GM12878 (cell line): Measurements from ENCODE around the gene C10orf88. TPM values are rescaled to one million over a fixed set of nuclear protein-coding genes. Genes with fewer than 3 reads are reported as not detected.

Experiments used
- BCL11A ChIP-seq: IDR thresholded peaks from 2 replicates; pipeline ENCODE4 v1.6.1; 2011; ENCODE audit warnings: low read depth, low read length
- BRCA1 ChIP-seq: IDR thresholded peaks from 2 replicates; pipeline ENCODE4 v1.6.1; 2011; ENCODE audit warnings: low read depth, low read length, improper control_type of control experiment
- CHD1 ChIP-seq: IDR thresholded peaks from 2 replicates; pipeline ENCODE4 v1.6.1; 2012; ENCODE audit warnings: low read depth, low read length, improper control_type of control experiment
- E4F1 ChIP-seq: fragments of 450-650 bp; IDR thresholded peaks from 2 replicates; pipeline ENCODE4 v1.6.1; 2018; ENCODE audit warnings: borderline replicate concordance, mild to moderate bottlenecking; ENCODE audit not compliant: partially characterized antibody
- FOS ChIP-seq: IDR thresholded peaks from 3 replicates; pipeline ENCODE4 v1.6.1; 2011; ENCODE audit warnings: borderline replicate concordance; ENCODE audit not compliant: insufficient read length; ENCODE audit errors: extremely low read depth
- HCFC1 ChIP-seq: fragments of 150-350 bp; IDR thresholded peaks from 2 replicates; pipeline ENCODE4 v1.6.1; 2014; ENCODE audit warnings: low read length
- NBN ChIP-seq: fragments of 450-650 bp; IDR thresholded peaks from 2 replicates; pipeline ENCODE4 v1.6.1; 2016
- NR2F1 ChIP-seq: fragments of 450-650 bp; conservative IDR thresholded peaks from 2 replicates; pipeline ENCODE4 v1.6.1; 2017; ENCODE audit warnings: mild to moderate bottlenecking
- POLR2AphosphoS5 ChIP-seq: IDR thresholded peaks from 2 replicates; pipeline ENCODE4 v1.6.1; 2011; ENCODE audit warnings: mild to moderate bottlenecking, low read length, inconsistent platforms
- RAD51 ChIP-seq: fragments of 450-650 bp; IDR thresholded peaks from 2 replicates; pipeline ENCODE4 v1.6.1; 2016; ENCODE audit warnings: moderate library complexity, mild to moderate bottlenecking, inconsistent platforms
- RBBP5 ChIP-seq: fragments of 200-600 bp; sonication (generic); conservative IDR thresholded peaks from 2 replicates; pipeline ENCODE4 v1.6.1; 2016
- RUNX3 ChIP-seq: IDR thresholded peaks from 2 replicates; pipeline ENCODE4 v1.6.1; 2012; ENCODE audit warnings: low read length, inconsistent platforms
- SIX5 ChIP-seq: IDR thresholded peaks from 2 replicates; pipeline ENCODE4 v1.6.1; 2011; ENCODE audit warnings: mild to moderate bottlenecking, low read depth, low read length, moderate library complexity; ENCODE audit not compliant: severe bottlenecking
- SMAD1 ChIP-seq: fragments of 450-650 bp; IDR thresholded peaks from 2 replicates; pipeline ENCODE4 v1.6.1; 2018; ENCODE audit warnings: mild to moderate bottlenecking, low read depth; ENCODE audit not compliant: partially characterized antibody
- SREBF2 ChIP-seq: IDR thresholded peaks from 2 replicates; pipeline ENCODE4 v1.6.1; 2012; ENCODE audit warnings: mild to moderate bottlenecking, low read length
- STAT1 ChIP-seq: fragments of 450-650 bp; conservative IDR thresholded peaks from 2 replicates; pipeline ENCODE4 v1.6.1; 2014; ENCODE audit warnings: antibody characterized with exemption, mild to moderate bottlenecking
- TAF1 ChIP-seq: IDR thresholded peaks from 2 replicates; pipeline ENCODE4 v1.6.1; 2011; ENCODE audit warnings: mild to moderate bottlenecking, low read depth, low read length, borderline replicate concordance
- ZNF24 ChIP-seq: fragments of 450-650 bp; IDR thresholded peaks from 2 replicates; pipeline ENCODE4 v1.6.1; 2017; ENCODE audit warnings: antibody characterized with exemption, mild to moderate bottlenecking
- ZNF592 ChIP-seq: fragments of 450-650 bp; IDR thresholded peaks from 2 replicates; pipeline ENCODE4 v1.6.1; 2017; ENCODE audit warnings: mild to moderate bottlenecking, moderate library complexity
- polyA plus RNA-seq, 11 experiments: library from polyadenylated mRNA; depleted of rRNA in 4 of 11; unstranded in 6 of 11; stranded (reverse) in 5 of 11; fragments of >200 nt; fragmentation: Nextera tagmentation in 4 of 11; fragmentation: Illumina TruSeq in 1 of 11; extraction: Ambion mirVana in 4 of 11; extraction: Trizol in 1 of 11; gene quantifications; 1 replicate in 1 of 11; 2 replicates in 10 of 11; pipeline versions ENCODE4 v1.2.1 to v1.2.3, GENCODE V29; 2011 to 2016; ENCODE audit warnings: inconsistent platforms in 2 of 11, missing spikeins in 2 of 11, low read depth in 1 of 11
- total RNA-seq, 4 experiments: library from RNA; depleted of rRNA in 3 of 4; stranded (reverse); fragments of >200 nt in 3 of 4; fragmentation: Illumina TruSeq in 1 of 4; extraction: Trizol in 1 of 4; gene quantifications; 2 replicates each; pipeline versions ENCODE4 v1.2.1 to v1.2.3, GENCODE V29; 2013 to 2021
- TF ChIP-seq, protein P1 (sequence below): IDR thresholded peaks from 2 replicates; pipeline ENCODE4 v1.6.1; 2012; ENCODE audit warnings: improper control_type of control experiment, low read depth, low read length; ENCODE audit not compliant: insufficient replicate concordance

The C10orf88 gene
- total and polyA plus RNA-seq, 10 of the 15 experiments (the other 5 are each of a cell fraction or from before 2014, with no cell fraction given), result 4.7 to 12.5 (median 8.5) TPM

GRCh38 chr10:122953902-122954730, at the start of gene C10orf88 (continued):
- TF ChIP-seq ZNF592 (no peak), NR2F1 (peak; percentile 36; the same call in 1 of the 2 replicates), E4F1 (no peak), RAD51 (no peak), SREBF2 (peak; percentile 68), NBN (peak; percentile 77), RUNX3 (no peak), POLR2AphosphoS5 (peak; percentile 69; the same call in 1 of the 2 replicates), STAT1 (peak; percentile 25; the same call in 1 of the 2 replicates), RBBP5 (no peak), HCFC1 (peak; percentile 78), SMAD1 (no peak), FOS (no peak), ZNF24 (no peak), SIX5 (peak; percentile 59), TAF1 (peak; percentile 89), BCL11A (no peak), CHD1 (no peak), BRCA1 (no peak)
- TF ChIP-seq, protein P1, sequence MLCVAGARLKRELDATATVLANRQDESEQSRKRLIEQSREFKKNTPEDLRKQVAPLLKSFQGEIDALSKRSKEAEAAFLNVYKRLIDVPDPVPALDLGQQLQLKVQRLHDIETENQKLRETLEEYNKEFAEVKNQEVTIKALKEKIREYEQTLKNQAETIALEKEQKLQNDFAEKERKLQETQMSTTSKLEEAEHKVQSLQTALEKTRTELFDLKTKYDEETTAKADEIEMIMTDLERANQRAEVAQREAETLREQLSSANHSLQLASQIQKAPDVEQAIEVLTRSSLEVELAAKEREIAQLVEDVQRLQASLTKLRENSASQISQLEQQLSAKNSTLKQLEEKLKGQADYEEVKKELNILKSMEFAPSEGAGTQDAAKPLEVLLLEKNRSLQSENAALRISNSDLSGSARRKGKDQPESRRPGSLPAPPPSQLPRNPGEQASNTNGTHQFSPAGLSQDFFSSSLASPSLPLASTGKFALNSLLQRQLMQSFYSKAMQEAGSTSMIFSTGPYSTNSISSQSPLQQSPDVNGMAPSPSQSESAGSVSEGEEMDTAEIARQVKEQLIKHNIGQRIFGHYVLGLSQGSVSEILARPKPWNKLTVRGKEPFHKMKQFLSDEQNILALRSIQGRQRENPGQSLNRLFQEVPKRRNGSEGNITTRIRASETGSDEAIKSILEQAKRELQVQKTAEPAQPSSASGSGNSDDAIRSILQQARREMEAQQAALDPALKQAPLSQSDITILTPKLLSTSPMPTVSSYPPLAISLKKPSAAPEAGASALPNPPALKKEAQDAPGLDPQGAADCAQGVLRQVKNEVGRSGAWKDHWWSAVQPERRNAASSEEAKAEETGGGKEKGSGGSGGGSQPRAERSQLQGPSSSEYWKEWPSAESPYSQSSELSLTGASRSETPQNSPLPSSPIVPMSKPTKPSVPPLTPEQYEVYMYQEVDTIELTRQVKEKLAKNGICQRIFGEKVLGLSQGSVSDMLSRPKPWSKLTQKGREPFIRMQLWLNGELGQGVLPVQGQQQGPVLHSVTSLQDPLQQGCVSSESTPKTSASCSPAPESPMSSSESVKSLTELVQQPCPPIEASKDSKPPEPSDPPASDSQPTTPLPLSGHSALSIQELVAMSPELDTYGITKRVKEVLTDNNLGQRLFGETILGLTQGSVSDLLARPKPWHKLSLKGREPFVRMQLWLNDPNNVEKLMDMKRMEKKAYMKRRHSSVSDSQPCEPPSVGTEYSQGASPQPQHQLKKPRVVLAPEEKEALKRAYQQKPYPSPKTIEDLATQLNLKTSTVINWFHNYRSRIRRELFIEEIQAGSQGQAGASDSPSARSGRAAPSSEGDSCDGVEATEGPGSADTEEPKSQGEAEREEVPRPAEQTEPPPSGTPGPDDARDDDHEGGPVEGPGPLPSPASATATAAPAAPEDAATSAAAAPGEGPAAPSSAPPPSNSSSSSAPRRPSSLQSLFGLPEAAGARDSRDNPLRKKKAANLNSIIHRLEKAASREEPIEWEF, result peak; percentile 57
